Thyroid gland (tissue), 4 donors: Measurements from ENCODE around the gene TCEAL2.

ENCODE experiments used
- CTCF ChIP-seq, 6 experiments: fragments of 200-600 bp in 3 of 6; fragments of 450-650 bp in 3 of 6; sonication (generic) in 3 of 6; IDR thresholded peaks; one replicate each; pipeline ENCODE4 v1.5.1; 2016 to 2019; ENCODE audit warnings: antibody characterized with exemption in 6 of 6, mild to moderate bottlenecking in 2 of 6, inconsistent platforms in 1 of 6, moderate library complexity in 1 of 6
- POLR2A ChIP-seq, 2 donors: fragments of 450-650 bp; IDR thresholded peaks; one replicate each; pipeline ENCODE4 v1.6.1; 2017; ENCODE audit warnings: antibody characterized with exemption in 2 of 2, mild to moderate bottlenecking in 2 of 2, moderate library complexity in 1 of 2

- no peak for TF ChIP-seq CTCF (IDR thresholded peaks at IDR 0.05)
- no peak for TF ChIP-seq POLR2A (IDR thresholded peaks at IDR 0.05)
Measured at GRCh38 chrX:102113367-102113766, 12.1 kb upstream of the TCEAL2 start.
